Colonic mucosa (tissue), 4 donors: ENCODE measurements around the gene GDF10. TPM values are rescaled to one million over a fixed set of nuclear protein-coding genes. Genes with fewer than 3 reads are reported as not detected.

Source experiments
- DNase-seq: peaks from one replicate; pipeline ENCODE4 v3.0.0-alpha.2; 2020
- H3K27ac ChIP-seq: fragments of 200-600 bp; one replicate; pipeline ENCODE4 v1.8.0; 2021
- H3K27me3 ChIP-seq: fragments of 200-600 bp; one replicate; pipeline ENCODE4 v1.8.0; 2021
- H3K36me3 ChIP-seq: fragments of 200-600 bp; one replicate; pipeline ENCODE4 v1.8.0; 2021
- H3K4me1 ChIP-seq: fragments of 200-600 bp; one replicate; pipeline ENCODE4 v1.8.0; 2021; ENCODE audit warnings: mild to moderate bottlenecking
- H3K4me3 ChIP-seq: fragments of 200-600 bp; one replicate; pipeline ENCODE4 v1.8.0; 2021
- H3K9ac ChIP-seq, 2 donors: one replicate each; pipeline ENCODE4 v1.7.0; 2013; ENCODE audit warnings: control low read depth in 2 of 2, low read depth in 2 of 2, low read length in 2 of 2
- H3K9me3 ChIP-seq: fragments of 200-600 bp; one replicate; pipeline ENCODE4 v1.8.0; 2021
- intact Hi-C: fragments of 100-400 bp; cut with DNase I; formaldehyde crosslinking; loops from one replicate; pipeline ENCODE4 v1.14.1; 2022
- total RNA-seq, 2 donors: library from RNA; stranded (reverse); fragmentation: NEBNext Ultra II Directional in 1 of 2; extraction: Animal tissue kit (Norgen Biotek cat#: 25700) in 1 of 2; gene quantifications; one replicate each; pipeline ENCODE4 v1.2.1, GENCODE V29; 2021
- TF ChIP-seq, protein P1 (sequence below): fragments of 200-600 bp; IDR thresholded peaks from one replicate; pipeline ENCODE4 v1.8.0; 2022; ENCODE audit warnings: antibody characterized with exemption, mild to moderate bottlenecking
- donor health status: healthy.
- donor health status: DM: no; HTN: no; CAD: no.
- donor health status: DM: no; HTN: no; CAD: no.

The GDF10 gene
- total RNA-seq, 2 donors from 2014 or later: 0.10 to 0.37 TPM

DNA sequence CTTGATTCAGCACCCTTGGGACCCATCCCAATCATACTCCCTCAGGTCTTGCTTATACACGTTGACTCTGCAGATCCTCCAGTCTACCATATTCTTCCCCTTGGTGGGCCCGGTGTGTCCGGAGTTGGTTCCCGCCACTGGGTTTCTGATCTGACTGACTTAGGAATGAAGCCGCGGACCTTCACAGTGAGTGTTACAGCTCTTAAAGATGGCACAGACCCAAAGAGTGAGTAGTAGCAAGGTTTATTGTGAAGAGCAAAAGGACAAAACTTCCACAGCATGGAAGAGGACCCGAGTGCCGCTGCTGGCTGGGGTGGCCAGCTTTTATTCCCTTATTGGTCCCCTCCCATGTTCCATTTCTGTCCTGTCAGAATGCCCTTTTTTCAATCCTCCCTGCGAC, 5.9 kb upstream of the GDF10 start:
- H3K9ac ChIP-seq: no peak overlapping the region
- H3K4me1 ChIP-seq: no peaks in the 10 kb centered on the region
- TF ChIP-seq, protein P1, sequence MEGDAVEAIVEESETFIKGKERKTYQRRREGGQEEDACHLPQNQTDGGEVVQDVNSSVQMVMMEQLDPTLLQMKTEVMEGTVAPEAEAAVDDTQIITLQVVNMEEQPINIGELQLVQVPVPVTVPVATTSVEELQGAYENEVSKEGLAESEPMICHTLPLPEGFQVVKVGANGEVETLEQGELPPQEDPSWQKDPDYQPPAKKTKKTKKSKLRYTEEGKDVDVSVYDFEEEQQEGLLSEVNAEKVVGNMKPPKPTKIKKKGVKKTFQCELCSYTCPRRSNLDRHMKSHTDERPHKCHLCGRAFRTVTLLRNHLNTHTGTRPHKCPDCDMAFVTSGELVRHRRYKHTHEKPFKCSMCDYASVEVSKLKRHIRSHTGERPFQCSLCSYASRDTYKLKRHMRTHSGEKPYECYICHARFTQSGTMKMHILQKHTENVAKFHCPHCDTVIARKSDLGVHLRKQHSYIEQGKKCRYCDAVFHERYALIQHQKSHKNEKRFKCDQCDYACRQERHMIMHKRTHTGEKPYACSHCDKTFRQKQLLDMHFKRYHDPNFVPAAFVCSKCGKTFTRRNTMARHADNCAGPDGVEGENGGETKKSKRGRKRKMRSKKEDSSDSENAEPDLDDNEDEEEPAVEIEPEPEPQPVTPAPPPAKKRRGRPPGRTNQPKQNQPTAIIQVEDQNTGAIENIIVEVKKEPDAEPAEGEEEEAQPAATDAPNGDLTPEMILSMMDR: no peak
- no peaks in the 10 kb centered on the region for H3K9me3 ChIP-seq
- no peaks in the 10 kb centered on the region for H3K27me3 ChIP-seq
- no peak for DNase-seq
- no peaks in the 10 kb centered on the region for H3K36me3 ChIP-seq
- intact Hi-C loops: no loop called here
- H3K27ac ChIP-seq: no peak overlapping the region
- no peak overlapping the region for H3K4me3 ChIP-seq

DNA sequence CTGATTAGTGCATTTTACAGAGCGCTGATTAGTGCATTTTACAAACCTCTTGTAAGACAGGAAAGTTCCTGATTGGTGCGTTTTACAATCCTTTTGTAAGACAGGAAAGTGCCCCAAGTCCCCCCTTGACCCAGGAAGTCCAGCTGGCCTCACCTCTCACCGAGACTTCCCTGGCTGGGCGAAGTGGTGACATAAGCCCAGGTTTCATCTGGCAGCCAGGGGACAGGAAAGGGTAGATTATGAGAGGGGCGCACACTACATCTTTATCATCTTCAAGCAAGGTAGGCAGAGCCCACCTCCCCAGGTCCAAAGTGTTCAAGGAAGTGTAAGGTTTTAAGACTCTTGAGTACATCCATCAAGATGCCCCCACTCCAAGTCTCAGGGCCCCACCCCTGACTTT, 5.5 kb upstream of the GDF10 start:
- intact Hi-C loops: no loop called here
- no peak overlapping the region for H3K27ac ChIP-seq
- H3K9me3 ChIP-seq: no peaks in the 10 kb centered on the region
- H3K27me3 ChIP-seq: no peaks in the 10 kb centered on the region
- DNase-seq: no peak
- no peaks in the 10 kb centered on the region for H3K36me3 ChIP-seq
- TF ChIP-seq, protein P1: no peak
- H3K9ac ChIP-seq: no peak overlapping the region
- no peaks in the 10 kb centered on the region for H3K4me1 ChIP-seq
- no peak overlapping the region for H3K4me3 ChIP-seq

DNA sequence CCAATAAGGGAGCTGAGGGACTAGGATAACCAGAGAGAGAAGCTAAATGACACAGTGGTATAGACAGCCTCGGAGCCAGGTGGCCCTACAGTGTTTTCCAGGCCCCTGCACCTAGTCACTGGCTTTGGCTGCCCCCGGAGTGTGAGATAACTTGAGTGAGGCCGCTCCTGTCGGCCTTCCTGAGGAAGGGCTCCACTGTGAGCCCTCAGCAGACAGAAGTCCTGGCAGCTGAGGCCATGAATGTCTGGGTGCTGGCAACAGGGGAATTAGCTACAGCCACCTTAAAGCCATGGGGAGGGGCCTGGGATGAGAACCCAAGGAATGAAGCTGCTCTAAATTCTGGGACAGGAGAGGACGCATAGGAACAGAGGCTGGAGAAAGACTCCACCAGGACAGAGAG, 4.6 kb upstream of the GDF10 start:
- H3K36me3 ChIP-seq: no peaks in the 10 kb centered on the region
- no peak for DNase-seq
- H3K27me3 ChIP-seq: peaks cover 9% of the 10 kb centered on the region
- H3K9me3 ChIP-seq: no peaks in the 10 kb centered on the region
- intact Hi-C loops: no loop called here
- H3K9ac ChIP-seq: no peak overlapping the region
- TF ChIP-seq, protein P1: no peak
- no peaks in the 10 kb centered on the region for H3K4me1 ChIP-seq
- H3K4me3 ChIP-seq: no peak overlapping the region
- no peak overlapping the region for H3K27ac ChIP-seq

DNA sequence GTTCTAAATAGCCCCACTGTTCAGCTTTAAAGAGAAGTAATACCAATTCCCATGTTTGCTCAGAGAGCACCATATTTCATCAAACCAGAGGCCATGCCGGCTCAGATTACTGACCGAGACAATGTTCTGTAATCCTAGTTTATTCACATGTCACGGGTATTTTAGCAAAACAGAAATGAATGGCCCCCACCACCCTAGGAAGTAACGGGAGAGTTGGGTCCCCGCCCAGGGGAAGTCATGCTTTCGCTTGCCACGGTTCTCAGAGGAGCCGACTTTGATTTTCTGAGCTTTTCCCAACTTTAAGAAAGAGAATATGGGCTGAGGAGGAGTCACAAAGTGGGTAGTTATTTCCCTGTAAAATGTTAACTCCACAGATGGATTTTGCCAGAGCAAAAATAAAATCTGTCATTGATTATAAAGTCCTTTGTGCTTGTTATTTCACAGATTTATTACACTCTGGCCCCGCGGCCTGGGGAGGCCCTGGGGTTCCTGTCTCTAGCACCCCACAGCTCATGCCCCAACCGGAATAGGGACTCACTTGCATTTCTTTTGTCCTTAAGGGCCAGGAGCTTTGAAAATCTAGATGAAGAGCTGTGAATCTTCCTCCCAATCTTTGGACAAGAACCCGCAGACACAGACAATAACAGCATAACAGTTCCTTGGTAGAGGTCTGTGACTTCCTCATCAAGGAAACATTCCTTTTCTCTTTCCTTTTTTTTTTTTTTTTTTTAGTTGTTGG, 3.7 kb upstream of the GDF10 start:
- H3K9me3 ChIP-seq: no peaks in the 10 kb centered on the region
- peaks cover 18% of the 10 kb centered on the region for H3K27me3 ChIP-seq
- intact Hi-C loops: no loop called here
- no peaks in the 10 kb centered on the region for H3K36me3 ChIP-seq
- TF ChIP-seq, protein P1: no peak
- H3K9ac ChIP-seq: no peak overlapping the region
- H3K27ac ChIP-seq: no peak overlapping the region
- DNase-seq: no peak
- no peaks in the 10 kb centered on the region for H3K4me1 ChIP-seq
- H3K4me3 ChIP-seq: no peak overlapping the region

DNA sequence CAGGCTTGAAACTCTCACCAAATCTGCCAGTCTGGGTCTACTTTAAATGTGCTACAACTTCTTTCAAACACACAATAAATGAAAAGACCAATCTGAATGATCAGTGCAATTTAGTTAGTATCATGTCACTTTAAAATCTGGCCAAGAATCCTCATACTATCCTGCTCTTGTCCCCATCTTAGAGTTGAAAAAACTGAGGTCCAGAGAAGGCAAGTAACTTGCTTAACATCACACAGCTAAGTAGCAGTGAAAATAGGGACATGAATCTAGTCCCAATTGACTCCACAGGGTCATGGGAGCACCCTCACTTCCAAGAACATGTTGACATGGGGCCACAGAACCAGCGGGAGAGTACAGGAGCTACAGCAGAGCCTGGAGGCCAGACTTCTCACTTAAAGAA, 3.1 kb upstream of the GDF10 start:
- Histone ChIP-seq H3K9me3 (no peaks in the 10 kb centered on the region), H3K36me3 (no peaks in the 10 kb centered on the region), H3K4me3 (no peak overlapping the region), H3K9ac (no peak overlapping the region), H3K4me1 (no peaks in the 10 kb centered on the region), H3K27me3 (peaks cover 21% of the 10 kb centered on the region), H3K27ac (no peak overlapping the region)
- DNase-seq: no peak
- TF ChIP-seq, protein P1: no peak
- intact Hi-C loops: no loop called here
